Neural cell (in vitro differentiated cells): ENCODE measurements around the gene UMODL1. TPM values are rescaled to one million over a fixed set of nuclear protein-coding genes. Genes with fewer than 3 reads are reported as not detected.

Experiments used
- H2AFZ ChIP-seq: fragments of 200-600, 300-800 bp; sonication (generic), shearing (Covaris generic); 2 replicates; pipeline ENCODE4 v1.6.0; 2014; ENCODE audit warnings: low read depth, mild to moderate bottlenecking, antibody characterized with exemption, low read length, moderate library complexity
- H3F3A ChIP-seq: fragments of 200-600 bp; shearing (Covaris generic); 2 replicates; pipeline ENCODE4 v1.6.1; 2016; ENCODE audit warnings: mild to moderate bottlenecking, moderate library complexity, mixed read lengths, antibody characterized with exemption, low read length; ENCODE audit not compliant: insufficient read depth, poor library complexity, severe bottlenecking
- H3K27ac ChIP-seq: fragments of 200-600, 300-800 bp; sonication (generic), shearing (Covaris generic); 2 replicates; pipeline ENCODE4 v1.5.1; 2014; ENCODE audit warnings: mild to moderate bottlenecking, low read length, moderate library complexity
- H3K27me3 ChIP-seq: fragments of 300-800, 200-600 bp; sonication (generic), shearing (Covaris generic); 2 replicates; pipeline ENCODE4 v1.6.0; 2014; ENCODE audit warnings: mild to moderate bottlenecking, low read depth, low read length, moderate library complexity; ENCODE audit not compliant: insufficient read depth
- H3K36me3 ChIP-seq: fragments of 300-800, 200-600 bp; sonication (generic), shearing (Covaris generic); 2 replicates; pipeline ENCODE4 v1.5.1; 2014; ENCODE audit warnings: mild to moderate bottlenecking, antibody characterized with exemption, low read length, moderate library complexity; ENCODE audit not compliant: insufficient read depth
- H3K4me2 ChIP-seq: fragments of 300-800, 200-600 bp; sonication (generic), shearing (Covaris generic); 2 replicates; pipeline ENCODE4 v1.6.0; 2014; ENCODE audit warnings: mild to moderate bottlenecking, low read length
- H3K4me3 ChIP-seq: fragments of 300-800, 200-600 bp; sonication (generic), shearing (Covaris generic); 2 replicates; pipeline ENCODE4 v1.5.1; 2014; ENCODE audit warnings: mild to moderate bottlenecking, low read length, moderate library complexity
- H3K79me2 ChIP-seq: fragments of 200-600 bp; shearing (Covaris generic); replicated peaks from 2 replicates; pipeline ENCODE4 v1.6.0; 2014; ENCODE audit warnings: mild to moderate bottlenecking, low read length, moderate library complexity; ENCODE audit not compliant: insufficient read depth
- H3K9ac ChIP-seq: fragments of 300-800, 200-600 bp; sonication (generic), shearing (Covaris generic); 2 replicates; pipeline ENCODE4 v1.6.1; 2016; ENCODE audit warnings: mild to moderate bottlenecking, low read length, mixed read lengths
- H3K9me2 ChIP-seq: fragments of 200-600 bp; shearing (Covaris generic); 2 replicates; pipeline ENCODE4 v1.6.1; 2016; ENCODE audit warnings: mild to moderate bottlenecking, low read length, mixed read lengths; ENCODE audit not compliant: insufficient read depth
- H3K9me3 ChIP-seq: fragments of 200-600, 300-800 bp; sonication (generic), shearing (Covaris generic); 2 replicates; pipeline ENCODE4 v1.6.1; 2016; ENCODE audit warnings: mild to moderate bottlenecking, mixed run types, low read length, moderate library complexity, mixed read lengths
- H4K20me1 ChIP-seq: fragments of 200-600 bp; shearing (Covaris generic); 2 replicates; pipeline ENCODE4 v1.6.1; 2016; ENCODE audit warnings: mild to moderate bottlenecking, mixed run types; ENCODE audit not compliant: insufficient read depth
- CTCF ChIP-seq: fragments of 450-650 bp; IDR thresholded peaks from 2 replicates; pipeline ENCODE4 v1.5.1; 2014; ENCODE audit warnings: antibody characterized with exemption, mild to moderate bottlenecking, moderate library complexity; ENCODE audit not compliant: poor library complexity, severe bottlenecking
- EP300 ChIP-seq: fragments of 450-650 bp; conservative IDR thresholded peaks from 2 replicates; pipeline ENCODE4 v1.6.1; 2014; ENCODE audit warnings: antibody characterized with exemption, mild to moderate bottlenecking, moderate library complexity; ENCODE audit not compliant: poor library complexity, severe bottlenecking
- EZH2 ChIP-seq: fragments of 200-600, 300-800 bp; shearing (Covaris generic), sonication (generic); IDR thresholded peaks from 2 replicates; pipeline ENCODE4 v1.6.1; 2014; ENCODE audit warnings: antibody characterized with exemption, low read length, borderline replicate concordance, mild to moderate bottlenecking; ENCODE audit not compliant: insufficient read depth, poor library complexity, severe bottlenecking
- MXI1 ChIP-seq: fragments of 450-650 bp; conservative IDR thresholded peaks from 2 replicates; pipeline ENCODE4 v1.6.1; 2014; ENCODE audit warnings: antibody characterized with exemption, mild to moderate bottlenecking; ENCODE audit not compliant: poor library complexity, severe bottlenecking
- POLR2AphosphoS5 ChIP-seq: IDR thresholded peaks from 2 replicates; pipeline ENCODE4 v1.6.1; 2012
- RAD21 ChIP-seq: fragments of 450-650 bp; conservative IDR thresholded peaks from 2 replicates; pipeline ENCODE4 v1.6.1; 2014; ENCODE audit warnings: antibody characterized with exemption, mild to moderate bottlenecking, moderate library complexity
- SMC3 ChIP-seq: fragments of 450-650 bp; conservative IDR thresholded peaks from 2 replicates; pipeline ENCODE4 v1.6.1; 2014; ENCODE audit warnings: antibody characterized with exemption, mild to moderate bottlenecking, moderate library complexity; ENCODE audit not compliant: poor library complexity
- TAF1 ChIP-seq: IDR thresholded peaks from 2 replicates; pipeline ENCODE4 v1.6.1; 2012; ENCODE audit warnings: low read depth
- polyA plus RNA-seq: library from polyadenylated mRNA; depleted of rRNA; stranded (reverse); fragments of >200 nt; gene quantifications from 2 replicates; pipeline ENCODE4 v1.2.3, GENCODE V29; 2014
- TF ChIP-seq, protein P1 (sequence below): IDR thresholded peaks from 2 replicates; pipeline ENCODE4 v1.6.1; 2012; ENCODE audit warnings: borderline replicate concordance

The UMODL1 gene
- polyA plus RNA-seq, 1 donor from 2014 or later: 0.11 TPM

DNA sequence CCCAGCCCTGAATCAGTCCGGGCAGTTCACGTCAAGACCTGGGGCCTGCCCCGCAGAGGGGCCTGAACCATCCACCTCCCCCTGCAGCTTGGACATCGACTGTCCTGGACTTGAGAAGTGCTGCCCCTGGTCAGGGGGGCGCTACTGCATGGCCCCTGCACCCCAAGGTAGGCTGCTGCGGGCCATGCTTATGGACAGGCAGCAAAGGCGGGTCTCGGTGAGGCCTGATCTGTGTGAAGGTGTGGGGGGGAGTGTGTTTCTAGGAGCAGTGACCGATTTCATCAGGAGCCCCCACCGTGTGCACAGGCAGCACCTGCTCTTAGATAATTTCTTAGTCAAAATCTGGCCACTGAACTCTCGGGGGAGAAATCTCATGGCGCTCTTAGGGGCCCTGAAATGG lies 13.0 kb downstream of the UMODL1 start:
- TF ChIP-seq CTCF (no peak), EZH2 (no peak), SMC3 (no peak), MXI1 (no peak)
- TF ChIP-seq, protein P1, sequence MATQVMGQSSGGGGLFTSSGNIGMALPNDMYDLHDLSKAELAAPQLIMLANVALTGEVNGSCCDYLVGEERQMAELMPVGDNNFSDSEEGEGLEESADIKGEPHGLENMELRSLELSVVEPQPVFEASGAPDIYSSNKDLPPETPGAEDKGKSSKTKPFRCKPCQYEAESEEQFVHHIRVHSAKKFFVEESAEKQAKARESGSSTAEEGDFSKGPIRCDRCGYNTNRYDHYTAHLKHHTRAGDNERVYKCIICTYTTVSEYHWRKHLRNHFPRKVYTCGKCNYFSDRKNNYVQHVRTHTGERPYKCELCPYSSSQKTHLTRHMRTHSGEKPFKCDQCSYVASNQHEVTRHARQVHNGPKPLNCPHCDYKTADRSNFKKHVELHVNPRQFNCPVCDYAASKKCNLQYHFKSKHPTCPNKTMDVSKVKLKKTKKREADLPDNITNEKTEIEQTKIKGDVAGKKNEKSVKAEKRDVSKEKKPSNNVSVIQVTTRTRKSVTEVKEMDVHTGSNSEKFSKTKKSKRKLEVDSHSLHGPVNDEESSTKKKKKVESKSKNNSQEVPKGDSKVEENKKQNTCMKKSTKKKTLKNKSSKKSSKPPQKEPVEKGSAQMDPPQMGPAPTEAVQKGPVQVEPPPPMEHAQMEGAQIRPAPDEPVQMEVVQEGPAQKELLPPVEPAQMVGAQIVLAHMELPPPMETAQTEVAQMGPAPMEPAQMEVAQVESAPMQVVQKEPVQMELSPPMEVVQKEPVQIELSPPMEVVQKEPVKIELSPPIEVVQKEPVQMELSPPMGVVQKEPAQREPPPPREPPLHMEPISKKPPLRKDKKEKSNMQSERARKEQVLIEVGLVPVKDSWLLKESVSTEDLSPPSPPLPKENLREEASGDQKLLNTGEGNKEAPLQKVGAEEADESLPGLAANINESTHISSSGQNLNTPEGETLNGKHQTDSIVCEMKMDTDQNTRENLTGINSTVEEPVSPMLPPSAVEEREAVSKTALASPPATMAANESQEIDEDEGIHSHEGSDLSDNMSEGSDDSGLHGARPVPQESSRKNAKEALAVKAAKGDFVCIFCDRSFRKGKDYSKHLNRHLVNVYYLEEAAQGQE: no peak
- H3F3A ChIP-seq: no peaks in the 10 kb centered on the region

DNA sequence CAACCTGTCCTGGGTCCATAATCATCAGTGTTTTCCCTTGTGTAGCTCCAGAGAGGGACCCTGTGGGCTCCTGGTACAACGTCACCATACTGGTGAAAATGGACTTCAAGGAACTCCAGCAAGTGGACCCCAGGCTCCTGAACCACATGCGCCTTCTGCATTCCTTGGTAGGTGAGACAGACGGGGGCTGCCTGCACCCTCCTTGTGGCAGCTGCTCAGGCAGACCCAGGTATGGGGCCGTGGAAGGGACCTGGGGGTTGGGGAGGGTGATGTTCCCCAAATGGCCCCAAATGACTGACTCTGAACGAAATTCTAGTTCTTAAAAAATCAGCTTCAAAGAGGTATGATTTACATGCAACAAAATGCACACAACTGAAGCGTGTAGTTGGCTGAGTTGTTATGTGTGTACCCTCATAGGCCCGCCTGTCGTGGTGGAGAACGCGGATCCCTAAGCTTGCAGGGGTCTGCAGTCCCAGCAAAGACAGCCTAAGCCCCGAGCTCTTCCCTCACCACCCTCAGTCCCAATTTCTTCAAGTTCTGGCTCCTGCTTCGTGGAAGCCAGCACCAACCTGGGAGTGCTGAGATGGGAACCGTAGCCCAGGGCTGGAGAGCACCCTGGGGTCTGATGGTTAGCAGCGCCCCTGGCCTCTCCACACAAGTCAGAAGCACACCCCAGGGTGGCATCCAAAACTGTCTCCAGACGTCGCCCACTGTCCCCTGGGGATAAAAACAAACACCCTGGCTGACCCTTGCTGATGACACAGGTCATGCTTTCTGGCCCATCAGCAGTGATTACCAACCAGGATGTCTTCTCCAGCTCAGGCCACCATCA lies 14.3 kb downstream of the UMODL1 start:
- Histone ChIP-seq H3F3A (no peaks in the 10 kb centered on the region), H3K9me2 (no peaks in the 10 kb centered on the region), H3K36me3 (no peaks in the 10 kb centered on the region), H3K4me3 (no peak overlapping the region), H3K27ac (no peak overlapping the region), H3K9ac (no peak overlapping the region), H3K9me3 (no peaks in the 10 kb centered on the region), H4K20me1 (no peaks in the 10 kb centered on the region), H3K27me3 (no peaks in the 10 kb centered on the region), H3K4me2 (no peak overlapping the region), H3K79me2 (no peaks in the 10 kb centered on the region), H2AFZ (no peak overlapping the region)
- TF ChIP-seq EZH2 (no peak), SMC3 (no peak), MXI1 (no peak), TAF1 (no peak), RAD21 (no peak), CTCF (no peak), POLR2AphosphoS5 (no peak), EP300 (no peak)
- TF ChIP-seq, protein P1: no peak

More for the DNA sequence above, 13.0 kb downstream of the UMODL1 start:
- H3K36me3 ChIP-seq: no peaks in the 10 kb centered on the region
- no peaks in the 10 kb centered on the region for H4K20me1 ChIP-seq
- H3K4me3 ChIP-seq: no peak overlapping the region
- no peak overlapping the region for H2AFZ ChIP-seq
- H3K9me2 ChIP-seq: no peaks in the 10 kb centered on the region
- no peak overlapping the region for H3K4me2 ChIP-seq
- H3K27ac ChIP-seq: no peak overlapping the region
- no peaks in the 10 kb centered on the region for H3K79me2 ChIP-seq
- no peaks in the 10 kb centered on the region for H3K27me3 ChIP-seq
- no peaks in the 10 kb centered on the region for H3K9me3 ChIP-seq
- H3K9ac ChIP-seq: no peak overlapping the region
